Mesenchymal stem cell (in vitro differentiated cells and primary cell): ENCODE results near the gene ZDHHC24.

Source experiments
- DNase-seq: peaks from one replicate; pipeline ENCODE4 v3.0.0-alpha.2; 2013
- H2AFZ ChIP-seq: one replicate; pipeline ENCODE4 v1.6.1; 2013; ENCODE audit warnings: low read depth, mild to moderate bottlenecking, control low read depth, inconsistent platforms, low read length, moderate library complexity
- H2AK5ac ChIP-seq: 2 replicates; pipeline ENCODE4 v1.6.1; 2013; ENCODE audit warnings: low read length, moderate library complexity, mild to moderate bottlenecking, inconsistent platforms; ENCODE audit not compliant: severe bottlenecking
- H2BK120ac ChIP-seq: one replicate; pipeline ENCODE4 v1.6.1; 2013; ENCODE audit warnings: low read depth, mild to moderate bottlenecking, inconsistent platforms, low read length, moderate library complexity
- H2BK12ac ChIP-seq, 2 experiments: one replicate each; pipeline ENCODE4 v1.6.1; 2013; ENCODE audit warnings: inconsistent platforms in 2 of 2, low read length in 2 of 2, mild to moderate bottlenecking in 2 of 2, moderate library complexity in 2 of 2, control low read depth in 1 of 2
- H2BK15ac ChIP-seq: one replicate; pipeline ENCODE4 v1.6.1; 2013; ENCODE audit warnings: mild to moderate bottlenecking, low read depth, inconsistent platforms; ENCODE audit not compliant: poor library complexity, severe bottlenecking
- H2BK5ac ChIP-seq: 2 replicates; pipeline ENCODE4 v1.6.1; 2013; ENCODE audit warnings: low read depth, mild to moderate bottlenecking, low read length, control low read depth, inconsistent platforms; ENCODE audit not compliant: poor library complexity, severe bottlenecking
- H3K14ac ChIP-seq, 2 experiments: one replicate each; pipeline ENCODE4 v1.6.1; 2013; ENCODE audit warnings: inconsistent platforms in 2 of 2, low read length in 2 of 2, control low read depth in 1 of 2, mild to moderate bottlenecking in 1 of 2, moderate library complexity in 1 of 2
- H3K18ac ChIP-seq, 2 experiments: one replicate each; pipeline ENCODE4 v1.6.1; 2013; ENCODE audit warnings: inconsistent platforms in 2 of 2, low read length in 2 of 2, control low read depth in 1 of 2, low read depth in 1 of 2, mild to moderate bottlenecking in 1 of 2
- H3K23ac ChIP-seq, 2 experiments: one replicate each; pipeline ENCODE4 v1.6.1; 2013; ENCODE audit warnings: inconsistent platforms in 2 of 2, low read length in 2 of 2, mild to moderate bottlenecking in 2 of 2, moderate library complexity in 2 of 2, control low read depth in 1 of 2
- H3K27ac ChIP-seq: 2 replicates; pipeline ENCODE4 v1.5.1; 2013; ENCODE audit warnings: mild to moderate bottlenecking, moderate library complexity, low read length, control low read depth, inconsistent platforms; ENCODE audit not compliant: poor library complexity, severe bottlenecking
- H3K27me3 ChIP-seq, 2 experiments: 2 replicates each; pipeline versions ENCODE4 v1.6.1 to v1.7.0; 2013; ENCODE audit warnings: low read length in 2 of 2, mild to moderate bottlenecking in 2 of 2, moderate library complexity in 2 of 2, control low read depth in 1 of 2, inconsistent platforms in 1 of 2; ENCODE audit not compliant: control insufficient read depth in 1 of 2, insufficient read depth in 1 of 2
- H3K36me3 ChIP-seq, 2 experiments: 2 replicates each; pipeline versions ENCODE4 v1.6.1 to v1.7.0; 2013; ENCODE audit warnings: low read length in 2 of 2, control low read depth in 1 of 2, inconsistent platforms in 1 of 2, low read depth in 1 of 2, mild to moderate bottlenecking in 1 of 2; ENCODE audit not compliant: insufficient read depth in 2 of 2, control insufficient read depth in 1 of 2
- H3K4ac ChIP-seq, 2 experiments: one replicate each; pipeline ENCODE4 v1.6.1; 2013; ENCODE audit warnings: inconsistent platforms in 2 of 2, low read length in 2 of 2, mild to moderate bottlenecking in 2 of 2, moderate library complexity in 2 of 2, control low read depth in 1 of 2, low read depth in 1 of 2
- H3K4me1 ChIP-seq: 2 replicates; pipeline ENCODE4 v1.6.1; 2013; ENCODE audit warnings: low read depth, low read length, control low read depth; ENCODE audit not compliant: control insufficient read depth, insufficient read depth
- H3K4me2 ChIP-seq: 2 replicates; pipeline ENCODE4 v1.6.1; 2013; ENCODE audit warnings: low read length, mild to moderate bottlenecking, inconsistent platforms; ENCODE audit not compliant: poor library complexity, severe bottlenecking
- H3K4me3 ChIP-seq, 2 experiments: 2 replicates each; pipeline versions ENCODE4 v1.5.1 to v1.7.0; 2013; ENCODE audit warnings: low read length in 2 of 2, mild to moderate bottlenecking in 2 of 2, control low read depth in 1 of 2, low read depth in 1 of 2; ENCODE audit not compliant: insufficient read depth in 1 of 2
- H3K79me1 ChIP-seq: replicated peaks from 2 replicates; pipeline ENCODE4 v1.6.1; 2013; ENCODE audit warnings: mild to moderate bottlenecking, control low read depth, low read length, inconsistent platforms; ENCODE audit not compliant: poor library complexity, severe bottlenecking
- H3K9ac ChIP-seq: 2 replicates; pipeline ENCODE4 v1.7.0; 2013; ENCODE audit warnings: mild to moderate bottlenecking, low read length, moderate library complexity
- H3K9me3 ChIP-seq: 2 replicates; pipeline ENCODE4 v1.7.0; 2013; ENCODE audit warnings: mild to moderate bottlenecking, low read length; ENCODE audit not compliant: control insufficient read depth
- H4K8ac ChIP-seq: one replicate; pipeline ENCODE4 v1.6.1; 2013; ENCODE audit warnings: inconsistent platforms, mild to moderate bottlenecking, low read length, moderate library complexity
- H4K91ac ChIP-seq: one replicate; pipeline ENCODE4 v1.6.1; 2013; ENCODE audit warnings: mild to moderate bottlenecking, low read length, inconsistent platforms
- WGBS: methylation state at CpG from one replicate; pipeline ENCODE4 v1.1.7; 2013; ENCODE audit warnings: mixed read lengths; 5-methylcytosine and 5-hydroxymethylcytosine counted together

ZDHHC24 gene

DNA sequence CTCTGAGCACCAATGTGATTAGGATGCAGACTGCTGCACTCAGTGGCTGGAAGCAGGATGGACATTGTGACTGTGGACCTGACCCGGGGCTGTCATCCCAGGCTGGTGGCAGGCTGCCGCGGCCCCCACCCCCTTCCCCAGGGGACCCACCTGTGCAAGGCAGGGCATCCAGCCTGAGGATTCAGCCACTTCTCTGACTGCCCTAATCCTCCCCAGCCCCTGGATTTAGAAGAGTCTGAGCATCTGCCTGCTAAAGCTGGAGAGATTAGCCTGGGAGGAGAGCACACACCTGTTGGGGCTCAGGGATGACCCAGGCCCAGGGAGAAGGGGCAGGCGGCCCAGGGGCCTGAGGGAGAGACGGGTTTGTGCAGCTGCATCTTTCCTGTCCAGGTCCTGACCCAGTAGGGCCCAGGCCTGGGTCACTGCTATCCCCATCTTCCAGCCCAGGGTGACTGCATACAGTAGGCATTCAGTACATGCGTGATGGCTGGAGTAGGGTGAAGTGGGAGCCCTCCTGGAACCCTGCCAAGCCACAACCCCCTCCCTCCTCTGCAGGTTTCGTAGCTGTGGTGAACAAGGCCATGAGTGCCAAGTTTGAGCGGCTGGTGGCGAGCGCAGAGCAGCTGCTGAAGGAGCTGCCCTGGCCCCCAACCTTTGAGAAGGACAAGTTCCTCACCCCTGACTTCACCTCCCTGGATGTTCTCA is 53.5 kb downstream of the ZDHHC24 start:
- Histone ChIP-seq H2BK12ac (no peak overlapping the region), H3K9me3 (no peaks in the 10 kb centered on the region), H3K4ac (no peak overlapping the region), H3K79me1 (peaks cover 3% of the 10 kb centered on the region), H3K27ac (no peak overlapping the region), H3K14ac (no peak overlapping the region), H2BK15ac (no peak overlapping the region), H4K8ac (no peak overlapping the region), H3K18ac (no peak overlapping the region), H2AFZ (no peak overlapping the region), H3K23ac (no peak overlapping the region), H4K91ac (no peak overlapping the region), H2BK120ac (no peak overlapping the region), H3K36me3 (peaks cover 66 to 84% of the 10 kb centered on the region in 2 experiments), H2AK5ac (no peak overlapping the region), H3K4me3 (no peak overlapping the region), H3K9ac (no peak overlapping the region), H2BK5ac (no peak overlapping the region), H3K4me2 (no peak overlapping the region), H3K4me1 (peaks cover 13% of the 10 kb centered on the region), H3K27me3 (no peaks in the 10 kb centered on the region)
- WGBS = 96% methylated on average over 10 of the region's 10 CpGs
- no peak for DNase-seq

DNA sequence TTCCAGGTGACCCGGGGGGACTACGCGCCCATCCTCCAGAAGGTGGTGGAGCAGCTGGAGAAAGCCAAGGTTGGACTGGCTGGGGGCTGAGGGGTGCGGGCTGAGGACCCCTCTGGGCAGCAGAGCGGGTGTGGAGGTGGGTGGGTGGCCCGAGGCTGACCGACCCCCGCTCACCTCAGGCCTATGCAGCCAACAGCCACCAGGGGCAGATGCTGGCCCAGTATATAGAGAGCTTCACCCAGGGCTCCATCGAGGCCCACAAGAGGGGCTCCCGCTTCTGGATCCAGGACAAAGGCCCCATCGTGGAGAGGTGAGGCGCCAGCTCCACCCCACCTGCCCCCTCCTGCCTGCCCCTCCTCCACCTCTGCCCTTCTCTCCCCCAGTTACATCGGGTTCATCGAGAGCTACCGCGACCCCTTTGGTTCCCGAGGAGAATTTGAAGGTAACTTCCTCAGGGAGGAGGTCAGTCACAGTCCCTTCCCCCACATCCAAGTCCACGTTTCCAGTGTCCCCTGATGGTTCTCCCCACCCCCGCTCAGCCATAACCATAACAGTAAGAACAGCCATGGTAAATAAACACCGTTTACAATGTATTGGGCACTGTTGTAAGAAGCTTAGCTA is 54.4 kb downstream of the ZDHHC24 start:
- peaks cover 13% of the 10 kb centered on the region for H3K4me1 ChIP-seq
- no peak overlapping the region for H3K14ac ChIP-seq
- peaks cover 66 to 84% of the 10 kb centered on the region in 2 experiments for H3K36me3 ChIP-seq
- H2BK5ac ChIP-seq = no peak overlapping the region
- H2BK15ac ChIP-seq = no peak overlapping the region
- no peak overlapping the region for H3K9ac ChIP-seq
- H3K27me3 ChIP-seq = no peaks in the 10 kb centered on the region
- H2BK120ac ChIP-seq = no peak overlapping the region
- H3K9me3 ChIP-seq = no peaks in the 10 kb centered on the region
- H3K4ac ChIP-seq = no peak overlapping the region
- no peak overlapping the region for H3K4me3 ChIP-seq
- no peak overlapping the region for H4K8ac ChIP-seq
- no peak overlapping the region for H4K91ac ChIP-seq
- no peak overlapping the region for H3K4me2 ChIP-seq
- H3K27ac ChIP-seq = no peak overlapping the region
- H2AK5ac ChIP-seq = no peak overlapping the region
- H3K79me1 ChIP-seq = peaks cover 5% of the 10 kb centered on the region
- H3K23ac ChIP-seq = no peak overlapping the region
- 87% methylated on average over 17 of the region's 20 CpGs for WGBS
- H2BK12ac ChIP-seq = no peak overlapping the region
- no peak overlapping the region for H3K18ac ChIP-seq
- H2AFZ ChIP-seq = no peak overlapping the region
- no peak for DNase-seq

DNA sequence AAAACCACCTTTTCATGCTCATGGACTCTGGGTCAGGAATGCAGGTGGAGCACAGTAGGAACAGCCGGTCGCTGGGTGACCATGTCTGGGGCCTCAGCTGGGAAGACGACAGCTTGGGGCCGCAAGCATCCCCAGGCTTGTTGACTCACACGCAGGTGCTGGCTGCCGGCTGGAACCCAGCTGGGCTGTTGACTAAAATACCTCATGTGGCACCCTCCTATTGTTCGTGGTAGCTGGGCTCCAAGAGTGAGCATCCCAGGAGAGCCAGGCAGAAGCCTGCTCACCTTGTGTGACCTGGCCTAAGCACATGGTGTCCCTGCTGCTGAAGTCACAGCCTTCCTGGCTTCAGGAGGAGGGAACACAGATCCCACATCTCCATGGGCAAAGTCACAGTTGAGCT is 56.2 kb downstream of the ZDHHC24 start:
- Histone ChIP-seq H3K79me1 (peaks cover 4% of the 10 kb centered on the region), H3K9me3 (no peaks in the 10 kb centered on the region), H3K4ac (no peak overlapping the region), H3K4me2 (no peak overlapping the region), H3K9ac (no peak overlapping the region), H3K4me1 (peaks cover 13% of the 10 kb centered on the region), H3K4me3 (no peak overlapping the region), H2AFZ (no peak overlapping the region), H3K27ac (no peak overlapping the region), H3K18ac (no peak overlapping the region), H4K91ac (no peak overlapping the region), H3K14ac (no peak overlapping the region), H3K27me3 (no peaks in the 10 kb centered on the region), H2BK15ac (no peak overlapping the region), H3K36me3 (peaks cover 65 to 83% of the 10 kb centered on the region in 2 experiments), H2BK12ac (no peak overlapping the region), H2AK5ac (no peak overlapping the region), H2BK5ac (no peak overlapping the region), H2BK120ac (no peak overlapping the region), H4K8ac (no peak overlapping the region), H3K23ac (no peak overlapping the region)
- DNase-seq = no peak
- WGBS = 88% methylated on average over 7 of the region's 7 CpGs

DNA sequence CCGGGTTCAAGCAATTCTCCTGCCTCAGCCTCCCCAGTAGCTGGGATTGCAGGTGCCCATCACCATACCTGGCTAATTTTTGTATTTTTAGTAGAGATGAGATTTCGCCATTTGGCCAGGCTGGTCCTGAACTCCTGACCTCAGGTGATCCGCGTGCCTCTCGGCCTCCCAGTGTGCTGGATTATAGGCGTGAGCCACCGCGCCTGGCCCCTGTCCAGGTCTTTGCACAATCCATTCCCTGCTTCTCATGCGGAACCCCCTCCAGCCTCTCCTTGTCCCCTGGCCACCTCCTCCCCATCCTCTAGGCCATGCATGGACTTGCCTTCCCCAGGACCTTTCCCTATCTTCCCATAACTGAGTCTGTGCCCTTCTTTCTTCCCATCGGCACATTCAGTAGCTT is 56.9 kb downstream of the ZDHHC24 start:
- H3K36me3 ChIP-seq = peaks cover 64 to 77% of the 10 kb centered on the region in 2 experiments

More for the DNA sequence above, 56.9 kb downstream of the ZDHHC24 start:
- WGBS = 96% methylated on average over 10 of the region's 10 CpGs
- Histone ChIP-seq H2BK15ac (no peak overlapping the region), H3K79me1 (peaks cover 4% of the 10 kb centered on the region), H2BK12ac (no peak overlapping the region), H2AFZ (no peak overlapping the region), H3K27ac (no peak overlapping the region), H2BK120ac (no peak overlapping the region), H3K14ac (no peak overlapping the region), H2BK5ac (no peak overlapping the region), H3K4me2 (no peak overlapping the region), H4K91ac (no peak overlapping the region), H3K23ac (no peak overlapping the region), H3K27me3 (no peaks in the 10 kb centered on the region), H3K9ac (no peak overlapping the region), H3K4me1 (peaks cover 13% of the 10 kb centered on the region), H3K9me3 (no peaks in the 10 kb centered on the region), H3K4me3 (no peak overlapping the region), H4K8ac (no peak overlapping the region), H3K18ac (no peak overlapping the region), H3K4ac (no peak overlapping the region), H2AK5ac (no peak overlapping the region)
- no peak for DNase-seq
